Liver (tissue), 9 donors: Measurements from ENCODE around the gene CCP110. TPM values are rescaled to one million over a fixed set of nuclear protein-coding genes. Genes with fewer than 3 reads are reported as not detected.

ENCODE experiments used
- DNase-seq: peaks from one replicate; pipeline ENCODE4 v3.0.0-alpha.2; 2017; ENCODE audit warnings: low spot score
- H3K27ac ChIP-seq, 2 donors: one replicate each; pipeline ENCODE4 v1.7.0; 2013; ENCODE audit warnings: inconsistent platforms in 2 of 2, low read length in 2 of 2, control low read depth in 1 of 2, low read depth in 1 of 2, mild to moderate bottlenecking in 1 of 2
- H3K27me3 ChIP-seq, 4 donors: one replicate each; pipeline versions ENCODE4 v1.6.1 to v1.7.0; 2013; ENCODE audit warnings: low read length in 3 of 4, inconsistent platforms in 1 of 4, mild to moderate bottlenecking in 1 of 4, moderate library complexity in 1 of 4; ENCODE audit not compliant: control insufficient read depth in 4 of 4, insufficient read depth in 4 of 4
- H3K36me3 ChIP-seq, 4 donors: one replicate each; pipeline versions ENCODE4 v1.6.1 to v1.7.0; 2013; ENCODE audit warnings: low read length in 3 of 4, mild to moderate bottlenecking in 3 of 4, low read depth in 1 of 4, moderate library complexity in 1 of 4; ENCODE audit not compliant: control insufficient read depth in 4 of 4, insufficient read depth in 3 of 4
- H3K4me1 ChIP-seq, 4 donors: one replicate each; pipeline versions ENCODE4 v1.6.1 to v1.7.0; 2013; ENCODE audit warnings: low read length in 3 of 4, mild to moderate bottlenecking in 3 of 4, moderate library complexity in 1 of 4; ENCODE audit not compliant: control insufficient read depth in 4 of 4, insufficient read depth in 4 of 4
- H3K4me3 ChIP-seq, 3 donors: one replicate each; pipeline versions ENCODE4 v1.6.1 to v1.7.0; 2013; ENCODE audit warnings: low read length in 3 of 3, control low read depth in 1 of 3, low read depth in 1 of 3, mild to moderate bottlenecking in 1 of 3
- H3K9ac ChIP-seq, 2 donors: one replicate each; pipeline ENCODE4 v1.7.0; 2013; ENCODE audit warnings: low read length in 2 of 2, mild to moderate bottlenecking in 2 of 2, moderate library complexity in 2 of 2, control low read depth in 1 of 2, low read depth in 1 of 2
- H3K9me3 ChIP-seq, 4 donors: one replicate each; pipeline versions ENCODE4 v1.6.1 to v1.7.0; 2013; ENCODE audit warnings: low read length in 3 of 4; ENCODE audit not compliant: control insufficient read depth in 4 of 4
- EGR1 ChIP-seq, 2 donors: IDR thresholded peaks; 2 replicates each; pipeline ENCODE4 v1.6.1; 2016 to 2018; ENCODE audit warnings: antibody characterized with exemption in 2 of 2, low read depth in 2 of 2
- FOXA1 ChIP-seq: IDR thresholded peaks from 2 replicates; pipeline ENCODE4 v1.6.1; 2016; ENCODE audit warnings: antibody characterized with exemption
- FOXA2 ChIP-seq: IDR thresholded peaks from 2 replicates; pipeline ENCODE4 v1.6.1; 2016; ENCODE audit warnings: antibody characterized with exemption
- GABPA ChIP-seq, 2 donors: IDR thresholded peaks in 1 of 2; conservative IDR thresholded peaks in 1 of 2; 2 replicates each; pipeline ENCODE4 v1.6.1; 2016; ENCODE audit warnings: antibody characterized with exemption in 2 of 2, mild to moderate bottlenecking in 1 of 2, moderate library complexity in 1 of 2
- HNF4A ChIP-seq, 2 donors: conservative IDR thresholded peaks; 2 replicates each; pipeline ENCODE4 v1.6.1; 2016; ENCODE audit warnings: antibody characterized with exemption in 2 of 2, mild to moderate bottlenecking in 2 of 2
- HNF4G ChIP-seq: IDR thresholded peaks from 2 replicates; pipeline ENCODE4 v1.6.1; 2016; ENCODE audit warnings: antibody characterized with exemption
- JUND ChIP-seq, 2 donors: IDR thresholded peaks; 2 replicates each; pipeline ENCODE4 v1.6.1; 2016; ENCODE audit warnings: antibody characterized with exemption in 2 of 2
- RAD21 ChIP-seq, 2 donors: IDR thresholded peaks; 2 replicates each; pipeline ENCODE4 v1.6.1; 2016; ENCODE audit warnings: antibody characterized with exemption in 2 of 2, mild to moderate bottlenecking in 2 of 2
- RXRA ChIP-seq, 2 donors: IDR thresholded peaks; 2 replicates each; pipeline ENCODE4 v1.6.1; 2017 to 2018; ENCODE audit warnings: antibody characterized with exemption in 2 of 2, mild to moderate bottlenecking in 1 of 2
- SP1 ChIP-seq: IDR thresholded peaks from 2 replicates; pipeline ENCODE4 v1.6.1; 2018; ENCODE audit warnings: antibody characterized with exemption, mild to moderate bottlenecking
- TAF1 ChIP-seq: conservative IDR thresholded peaks from 2 replicates; pipeline ENCODE4 v1.6.1; 2016; ENCODE audit warnings: antibody characterized with exemption, mild to moderate bottlenecking
- WGBS: extraction: QIAGEN DNeasy Blood & Tissue Kit; methylation state at CpG from one replicate; pipeline ENCODE4 v1.1.7; 2013; 5-methylcytosine and 5-hydroxymethylcytosine counted together
- polyA plus RNA-seq, 2 donors: library from polyadenylated mRNA; stranded (reverse) in 1 of 2; unstranded in 1 of 2; fragments of 200-250 nt in 1 of 2; fragments of >200 nt in 1 of 2; fragmentation: Nextera tagmentation in 1 of 2; extraction: Ambion mirVana in 1 of 2; gene quantifications; one replicate each; pipeline versions ENCODE4 v1.2.1 to v1.2.3, GENCODE V29; 2013 to 2015
- total RNA-seq, 2 donors: library from RNA; depleted of rRNA; stranded (reverse); fragments of >200 nt; gene quantifications; one replicate each; pipeline ENCODE4 v1.2.3, GENCODE V29; 2014
- TF ChIP-seq, protein P1 (sequence below): IDR thresholded peaks from 2 replicates; pipeline ENCODE4 v1.6.1; 2016; ENCODE audit warnings: antibody characterized with exemption
- TF ChIP-seq, protein P2 (sequence below): IDR thresholded peaks from 2 replicates; pipeline ENCODE4 v1.6.1; 2016; ENCODE audit warnings: antibody characterized with exemption
- TF ChIP-seq, protein P3 (sequence below): fragments of 150-350 bp; IDR thresholded peaks from 2 replicates; pipeline ENCODE4 v1.5.1; 2017; ENCODE audit warnings: improper control_type of control experiment, low read depth, low read length; ENCODE audit not compliant: missing input control
- TF ChIP-seq, protein P4 (sequence below): IDR thresholded peaks from 2 replicates; pipeline ENCODE4 v1.6.1; 2016; ENCODE audit warnings: antibody characterized with exemption, mild to moderate bottlenecking
- TF ChIP-seq, protein P5 (sequence below): IDR thresholded peaks from 2 replicates; pipeline ENCODE4 v1.6.1; 2016; ENCODE audit warnings: antibody characterized with exemption
- donor health status: healthy.
- donor health status: healthy.
- donor health status: healthy.
- donor health status: healthy.
- donor health status: healthy.

CCP110 gene
- total and polyA plus RNA-seq, 4 donors = 1.8 to 25.0 (median 5.5) TPM

DNA sequence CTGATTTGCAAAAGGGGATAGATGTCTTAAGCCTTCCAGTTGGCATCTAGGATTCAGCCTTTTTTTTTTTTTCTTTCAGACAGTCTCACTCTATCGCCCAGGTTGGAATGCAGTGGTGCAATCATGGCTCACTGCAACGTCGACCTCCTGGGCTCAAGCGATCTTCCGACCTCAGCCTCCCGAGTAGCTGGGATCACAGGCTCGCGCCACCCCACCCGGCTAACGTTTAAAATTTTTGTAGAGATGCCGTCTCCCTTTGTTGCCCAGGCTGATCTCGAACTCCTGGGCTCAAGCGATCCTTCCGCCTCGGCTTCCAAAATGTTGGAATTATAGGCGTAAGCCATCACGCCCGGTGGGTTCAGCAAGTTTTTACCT lies 571 bp upstream of the CCP110 start:
- TF ChIP-seq TAF1 = no peak
- TF ChIP-seq, protein P1, sequence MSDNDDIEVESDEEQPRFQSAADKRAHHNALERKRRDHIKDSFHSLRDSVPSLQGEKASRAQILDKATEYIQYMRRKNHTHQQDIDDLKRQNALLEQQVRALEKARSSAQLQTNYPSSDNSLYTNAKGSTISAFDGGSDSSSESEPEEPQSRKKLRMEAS = no peak
- TF ChIP-seq, protein P2, sequence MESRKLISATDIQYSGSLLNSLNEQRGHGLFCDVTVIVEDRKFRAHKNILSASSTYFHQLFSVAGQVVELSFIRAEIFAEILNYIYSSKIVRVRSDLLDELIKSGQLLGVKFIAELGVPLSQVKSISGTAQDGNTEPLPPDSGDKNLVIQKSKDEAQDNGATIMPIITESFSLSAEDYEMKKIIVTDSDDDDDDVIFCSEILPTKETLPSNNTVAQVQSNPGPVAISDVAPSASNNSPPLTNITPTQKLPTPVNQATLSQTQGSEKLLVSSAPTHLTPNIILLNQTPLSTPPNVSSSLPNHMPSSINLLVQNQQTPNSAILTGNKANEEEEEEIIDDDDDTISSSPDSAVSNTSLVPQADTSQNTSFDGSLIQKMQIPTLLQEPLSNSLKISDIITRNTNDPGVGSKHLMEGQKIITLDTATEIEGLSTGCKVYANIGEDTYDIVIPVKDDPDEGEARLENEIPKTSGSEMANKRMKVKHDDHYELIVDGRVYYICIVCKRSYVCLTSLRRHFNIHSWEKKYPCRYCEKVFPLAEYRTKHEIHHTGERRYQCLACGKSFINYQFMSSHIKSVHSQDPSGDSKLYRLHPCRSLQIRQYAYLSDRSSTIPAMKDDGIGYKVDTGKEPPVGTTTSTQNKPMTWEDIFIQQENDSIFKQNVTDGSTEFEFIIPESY = no peak
- Histone ChIP-seq H3K27me3 (no peaks in the 10 kb centered on the region), H3K9me3 (no peaks in the 10 kb centered on the region), H3K27ac (no peak overlapping the region), H3K36me3 (peaks cover 0 to 4% (median 0%) of the 10 kb centered on the region in 4 donors), H3K9ac (no peak overlapping the region), H3K4me3 (no peak overlapping the region), H3K4me1 (peaks cover 0 to 20% (median 17%) of the 10 kb centered on the region in 4 donors)
- 71% methylated on average over 18 of the region's 18 CpGs for WGBS
- DNase-seq = no peak

DNA sequence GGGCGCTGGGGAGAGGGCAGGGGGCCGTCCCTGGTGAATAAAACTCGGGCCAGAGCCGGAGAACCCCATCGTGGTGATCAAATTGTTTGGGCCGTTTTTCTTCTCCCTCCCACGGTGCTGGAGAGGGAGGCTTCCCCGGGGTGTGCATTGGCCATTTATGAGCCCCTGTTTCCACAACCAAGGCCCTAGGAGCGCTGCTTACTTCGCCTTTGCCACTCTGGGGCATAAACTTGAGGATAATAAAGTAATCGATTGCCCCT lies 544 bp downstream of the CCP110 start:
- WGBS = under 1% methylated on average over 11 of the region's 11 CpGs
- H3K4me1 ChIP-seq = peaks cover 0 to 20% (median 17%) of the 10 kb centered on the region in 4 donors
- H3K9ac ChIP-seq = peak overlapping the region; percentile 32 to 72
- no peaks in the 10 kb centered on the region for H3K9me3 ChIP-seq
- TF ChIP-seq HNF4A (conservative IDR thresholded peaks at IDR 0.05) (no peak), GABPA (IDR thresholded peaks at IDR 0.05 in 1 of 2, conservative IDR thresholded peaks at IDR 0.05 in 1 of 2) (no peak), FOXA2 (no peak), HNF4G (no peak), JUND (IDR thresholded peaks at IDR 0.05) (no peak), TAF1 (no peak), RAD21 (IDR thresholded peaks at IDR 0.05) (no peak), EGR1 (IDR thresholded peaks at IDR 0.05; ENCODE audit: low read depth in 2 of 2) (no peak), SP1 (no peak), FOXA1 (no peak), RXRA (IDR thresholded peaks at IDR 0.05) (no peak)
- TF ChIP-seq, protein P3, sequence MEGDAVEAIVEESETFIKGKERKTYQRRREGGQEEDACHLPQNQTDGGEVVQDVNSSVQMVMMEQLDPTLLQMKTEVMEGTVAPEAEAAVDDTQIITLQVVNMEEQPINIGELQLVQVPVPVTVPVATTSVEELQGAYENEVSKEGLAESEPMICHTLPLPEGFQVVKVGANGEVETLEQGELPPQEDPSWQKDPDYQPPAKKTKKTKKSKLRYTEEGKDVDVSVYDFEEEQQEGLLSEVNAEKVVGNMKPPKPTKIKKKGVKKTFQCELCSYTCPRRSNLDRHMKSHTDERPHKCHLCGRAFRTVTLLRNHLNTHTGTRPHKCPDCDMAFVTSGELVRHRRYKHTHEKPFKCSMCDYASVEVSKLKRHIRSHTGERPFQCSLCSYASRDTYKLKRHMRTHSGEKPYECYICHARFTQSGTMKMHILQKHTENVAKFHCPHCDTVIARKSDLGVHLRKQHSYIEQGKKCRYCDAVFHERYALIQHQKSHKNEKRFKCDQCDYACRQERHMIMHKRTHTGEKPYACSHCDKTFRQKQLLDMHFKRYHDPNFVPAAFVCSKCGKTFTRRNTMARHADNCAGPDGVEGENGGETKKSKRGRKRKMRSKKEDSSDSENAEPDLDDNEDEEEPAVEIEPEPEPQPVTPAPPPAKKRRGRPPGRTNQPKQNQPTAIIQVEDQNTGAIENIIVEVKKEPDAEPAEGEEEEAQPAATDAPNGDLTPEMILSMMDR = no peak
- TF ChIP-seq, protein P2 = no peak
- TF ChIP-seq, protein P4, sequence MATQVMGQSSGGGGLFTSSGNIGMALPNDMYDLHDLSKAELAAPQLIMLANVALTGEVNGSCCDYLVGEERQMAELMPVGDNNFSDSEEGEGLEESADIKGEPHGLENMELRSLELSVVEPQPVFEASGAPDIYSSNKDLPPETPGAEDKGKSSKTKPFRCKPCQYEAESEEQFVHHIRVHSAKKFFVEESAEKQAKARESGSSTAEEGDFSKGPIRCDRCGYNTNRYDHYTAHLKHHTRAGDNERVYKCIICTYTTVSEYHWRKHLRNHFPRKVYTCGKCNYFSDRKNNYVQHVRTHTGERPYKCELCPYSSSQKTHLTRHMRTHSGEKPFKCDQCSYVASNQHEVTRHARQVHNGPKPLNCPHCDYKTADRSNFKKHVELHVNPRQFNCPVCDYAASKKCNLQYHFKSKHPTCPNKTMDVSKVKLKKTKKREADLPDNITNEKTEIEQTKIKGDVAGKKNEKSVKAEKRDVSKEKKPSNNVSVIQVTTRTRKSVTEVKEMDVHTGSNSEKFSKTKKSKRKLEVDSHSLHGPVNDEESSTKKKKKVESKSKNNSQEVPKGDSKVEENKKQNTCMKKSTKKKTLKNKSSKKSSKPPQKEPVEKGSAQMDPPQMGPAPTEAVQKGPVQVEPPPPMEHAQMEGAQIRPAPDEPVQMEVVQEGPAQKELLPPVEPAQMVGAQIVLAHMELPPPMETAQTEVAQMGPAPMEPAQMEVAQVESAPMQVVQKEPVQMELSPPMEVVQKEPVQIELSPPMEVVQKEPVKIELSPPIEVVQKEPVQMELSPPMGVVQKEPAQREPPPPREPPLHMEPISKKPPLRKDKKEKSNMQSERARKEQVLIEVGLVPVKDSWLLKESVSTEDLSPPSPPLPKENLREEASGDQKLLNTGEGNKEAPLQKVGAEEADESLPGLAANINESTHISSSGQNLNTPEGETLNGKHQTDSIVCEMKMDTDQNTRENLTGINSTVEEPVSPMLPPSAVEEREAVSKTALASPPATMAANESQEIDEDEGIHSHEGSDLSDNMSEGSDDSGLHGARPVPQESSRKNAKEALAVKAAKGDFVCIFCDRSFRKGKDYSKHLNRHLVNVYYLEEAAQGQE = no peak
- TF ChIP-seq, protein P5, sequence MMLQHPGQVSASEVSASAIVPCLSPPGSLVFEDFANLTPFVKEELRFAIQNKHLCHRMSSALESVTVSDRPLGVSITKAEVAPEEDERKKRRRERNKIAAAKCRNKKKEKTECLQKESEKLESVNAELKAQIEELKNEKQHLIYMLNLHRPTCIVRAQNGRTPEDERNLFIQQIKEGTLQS = no peak
- TF ChIP-seq, protein P1 = no peak
- peak overlapping the region; percentile 19 to 54 for H3K27ac ChIP-seq
- peak overlapping the region; percentile 85 to 100 (median 92) for H3K4me3 ChIP-seq
- peaks cover 2 to 12% (median 6%) of the 10 kb centered on the region in 4 donors for H3K36me3 ChIP-seq
- no peak for DNase-seq
- no peaks in the 10 kb centered on the region for H3K27me3 ChIP-seq
